ENCODE data around the gene SMC3.

DNA sequence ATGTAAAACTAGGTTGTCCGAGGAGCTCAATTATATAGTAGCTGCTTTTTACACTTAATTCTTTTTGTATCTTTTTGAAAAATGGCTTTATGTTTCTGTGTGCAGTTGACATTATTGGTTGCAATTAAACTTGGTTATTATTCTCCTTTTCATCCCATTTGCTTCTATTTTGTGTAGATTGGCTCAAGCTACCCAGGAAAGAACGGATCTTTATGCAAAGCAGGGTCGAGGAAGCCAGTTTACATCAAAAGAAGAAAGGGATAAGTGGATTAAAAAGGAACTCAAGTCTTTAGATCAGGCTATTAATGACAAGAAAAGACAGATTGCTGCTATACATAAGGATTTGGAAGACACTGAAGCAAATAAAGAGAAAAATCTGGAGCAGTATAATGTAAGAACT is 16.5 kb downstream of the SMC3 start:
- TF ChIP-seq, protein P1, sequence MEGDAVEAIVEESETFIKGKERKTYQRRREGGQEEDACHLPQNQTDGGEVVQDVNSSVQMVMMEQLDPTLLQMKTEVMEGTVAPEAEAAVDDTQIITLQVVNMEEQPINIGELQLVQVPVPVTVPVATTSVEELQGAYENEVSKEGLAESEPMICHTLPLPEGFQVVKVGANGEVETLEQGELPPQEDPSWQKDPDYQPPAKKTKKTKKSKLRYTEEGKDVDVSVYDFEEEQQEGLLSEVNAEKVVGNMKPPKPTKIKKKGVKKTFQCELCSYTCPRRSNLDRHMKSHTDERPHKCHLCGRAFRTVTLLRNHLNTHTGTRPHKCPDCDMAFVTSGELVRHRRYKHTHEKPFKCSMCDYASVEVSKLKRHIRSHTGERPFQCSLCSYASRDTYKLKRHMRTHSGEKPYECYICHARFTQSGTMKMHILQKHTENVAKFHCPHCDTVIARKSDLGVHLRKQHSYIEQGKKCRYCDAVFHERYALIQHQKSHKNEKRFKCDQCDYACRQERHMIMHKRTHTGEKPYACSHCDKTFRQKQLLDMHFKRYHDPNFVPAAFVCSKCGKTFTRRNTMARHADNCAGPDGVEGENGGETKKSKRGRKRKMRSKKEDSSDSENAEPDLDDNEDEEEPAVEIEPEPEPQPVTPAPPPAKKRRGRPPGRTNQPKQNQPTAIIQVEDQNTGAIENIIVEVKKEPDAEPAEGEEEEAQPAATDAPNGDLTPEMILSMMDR (IDR thresholded peaks at IDR 0.05), result no peak
- TF ChIP-seq POLR2A (IDR thresholded peaks at IDR 0.05; ENCODE audit: low read depth) (no peak), POLR2AphosphoS5 (IDR thresholded peaks at IDR 0.05) (no peak), EP300 (IDR thresholded peaks at IDR 0.05) (no peak)
